Breast epithelium (tissue), 4 donors: ENCODE measurements around the gene SLC8B1. TPM values are rescaled to one million over a fixed set of nuclear protein-coding genes. Genes with fewer than 3 reads are reported as not detected.

Source experiments
- DNase-seq, 2 donors: peaks; one replicate each; pipeline ENCODE4 v3.0.0-alpha.2; 2019; ENCODE audit warnings: low spot score in 2 of 2
- H3K27ac ChIP-seq, 2 donors: fragments of 200-600 bp; sonication (generic) in 1 of 2; one replicate each; pipeline ENCODE4 v1.5.1; 2016 to 2019; ENCODE audit warnings: mild to moderate bottlenecking in 1 of 2
- H3K27me3 ChIP-seq, 2 donors: fragments of 200-600 bp; sonication (generic) in 1 of 2; one replicate each; pipeline versions ENCODE4 v1.5.1 to v1.6.0; 2017 to 2019; ENCODE audit warnings: control low read depth in 1 of 2, mild to moderate bottlenecking in 1 of 2
- H3K36me3 ChIP-seq: fragments of 200-600 bp; one replicate; pipeline ENCODE4 v1.5.1; 2019
- H3K4me1 ChIP-seq, 2 donors: fragments of 200-600 bp; sonication (generic); one replicate each; pipeline ENCODE4 v1.5.1; 2016 to 2019; ENCODE audit warnings: control low read depth in 1 of 2
- H3K4me3 ChIP-seq, 3 donors: fragments of 200-600 bp; sonication (generic); 1 replicate in 2 of 3; 2 replicates in 1 of 3; pipeline ENCODE4 v1.5.1; 2016 to 2019; ENCODE audit warnings: mild to moderate bottlenecking in 3 of 3, moderate library complexity in 2 of 3
- H3K9me3 ChIP-seq, 2 donors: fragments of 200-600 bp; sonication (generic) in 1 of 2; one replicate each; pipeline ENCODE4 v1.5.1; 2016 to 2019; ENCODE audit warnings: control low read depth in 1 of 2
- CTCF ChIP-seq, 3 donors: fragments of 450-650 bp; IDR thresholded peaks; one replicate each; pipeline ENCODE4 v1.5.1; 2016 to 2017; ENCODE audit warnings: antibody characterized with exemption in 3 of 3, mild to moderate bottlenecking in 3 of 3, moderate library complexity in 3 of 3
- POLR2A ChIP-seq: fragments of 450-650 bp; IDR thresholded peaks from one replicate; pipeline ENCODE4 v1.6.1; 2016; ENCODE audit warnings: antibody characterized with exemption, mild to moderate bottlenecking, moderate library complexity
- POLR2AphosphoS5 ChIP-seq, 3 donors: sonication (generic); formaldehyde crosslinking; IDR thresholded peaks; one replicate each; pipeline ENCODE4 v1.6.1; 2017; ENCODE audit warnings: antibody characterized with exemption in 3 of 3
- intact Hi-C: fragments of 100-400 bp; cut with DNase I; formaldehyde crosslinking; loops from one replicate; pipeline ENCODE4 v1.15.1; 2023; ENCODE audit warnings: low total_unique reads
- total RNA-seq, 3 donors: library from RNA; depleted of rRNA; stranded (reverse); fragments of >200 nt; gene quantifications; one replicate each; pipeline ENCODE4 v1.1.0, GENCODE V29; 2016

Gene SLC8B1
- total RNA-seq, 3 donors from 2014 or later = 32.6 to 36.1 (median 35.4) TPM

- intact Hi-C loops = no loop called here
- no peak for DNase-seq
- H3K27ac ChIP-seq = peak overlapping the region in 1 of 2 donors; percentile 4
- H3K4me1 ChIP-seq = peaks cover 0 to 6% of the 10 kb centered on the region in 2 donors
- no peaks in the 10 kb centered on the region for H3K36me3 ChIP-seq
- H3K27me3 ChIP-seq = no peaks in the 10 kb centered on the region
- H3K4me3 ChIP-seq = peak overlapping the region; percentile 75 to 86 (median 79)
- no peaks in the 10 kb centered on the region for H3K9me3 ChIP-seq
- TF ChIP-seq POLR2AphosphoS5 (IDR thresholded peaks at IDR 0.05) (no peak), CTCF (IDR thresholded peaks at IDR 0.05) (no peak), POLR2A (no peak)
These were observed 1.5 kb downstream of the SLC8B1 start for GRCh38 chr12:113333418-113333750.

- intact Hi-C loops = no loop called here
- Histone ChIP-seq H3K4me3 (peak overlapping the region; percentile 75 to 86 (median 79)), H3K4me1 (peaks cover 0 to 6% of the 10 kb centered on the region in 2 donors), H3K36me3 (no peaks in the 10 kb centered on the region), H3K9me3 (no peaks in the 10 kb centered on the region), H3K27me3 (no peaks in the 10 kb centered on the region), H3K27ac (no peak overlapping the region)
- no peak for DNase-seq
- TF ChIP-seq CTCF (IDR thresholded peaks at IDR 0.05) (no peak), POLR2AphosphoS5 (IDR thresholded peaks at IDR 0.05) (no peak), POLR2A (no peak)
These were observed 2.1 kb downstream of the SLC8B1 start for GRCh38 chr12:113332688-113333417.

GRCh38 chr12:113330505-113330904, 4.4 kb downstream of the SLC8B1 start:
- H3K9me3 ChIP-seq = no peaks in the 10 kb centered on the region
- no peak overlapping the region for H3K4me3 ChIP-seq
- H3K36me3 ChIP-seq = no peaks in the 10 kb centered on the region
- H3K27me3 ChIP-seq = no peaks in the 10 kb centered on the region
- peaks cover 0 to 6% of the 10 kb centered on the region in 2 donors for H3K4me1 ChIP-seq
- TF ChIP-seq POLR2AphosphoS5 (IDR thresholded peaks at IDR 0.05) (no peak), POLR2A (no peak), CTCF (IDR thresholded peaks at IDR 0.05) (no peak)
- intact Hi-C loops = no loop called here
- H3K27ac ChIP-seq = no peak overlapping the region
- DNase-seq = no peak

GRCh38 chr12:113329791-113330417, 5.0 kb downstream of the SLC8B1 start:
- intact Hi-C loops = no loop called here
- no peak for DNase-seq
- Histone ChIP-seq H3K4me1 (peaks cover 0 to 6% of the 10 kb centered on the region in 2 donors), H3K27me3 (no peaks in the 10 kb centered on the region), H3K4me3 (no peak overlapping the region), H3K36me3 (no peaks in the 10 kb centered on the region), H3K27ac (no peak overlapping the region), H3K9me3 (no peaks in the 10 kb centered on the region)
- TF ChIP-seq CTCF (IDR thresholded peaks at IDR 0.05) (no peak), POLR2A (no peak), POLR2AphosphoS5 (IDR thresholded peaks at IDR 0.05) (no peak)

- intact Hi-C loops = no loop called here
- no peak for TF ChIP-seq POLR2AphosphoS5 (IDR thresholded peaks at IDR 0.05)
- no peak for TF ChIP-seq POLR2A
- no peak for TF ChIP-seq CTCF (IDR thresholded peaks at IDR 0.05)
- no peak for DNase-seq
- Histone ChIP-seq H3K27me3 (no peaks in the 10 kb centered on the region), H3K4me3 (no peak overlapping the region), H3K36me3 (no peaks in the 10 kb centered on the region), H3K4me1 (peaks cover 0 to 6% of the 10 kb centered on the region in 2 donors), H3K9me3 (no peaks in the 10 kb centered on the region), H3K27ac (no peak overlapping the region)
These were observed 5.7 kb downstream of the SLC8B1 start for GRCh38 chr12:113329022-113329790.
